ENCODE results near the gene KLK6.

DNA sequence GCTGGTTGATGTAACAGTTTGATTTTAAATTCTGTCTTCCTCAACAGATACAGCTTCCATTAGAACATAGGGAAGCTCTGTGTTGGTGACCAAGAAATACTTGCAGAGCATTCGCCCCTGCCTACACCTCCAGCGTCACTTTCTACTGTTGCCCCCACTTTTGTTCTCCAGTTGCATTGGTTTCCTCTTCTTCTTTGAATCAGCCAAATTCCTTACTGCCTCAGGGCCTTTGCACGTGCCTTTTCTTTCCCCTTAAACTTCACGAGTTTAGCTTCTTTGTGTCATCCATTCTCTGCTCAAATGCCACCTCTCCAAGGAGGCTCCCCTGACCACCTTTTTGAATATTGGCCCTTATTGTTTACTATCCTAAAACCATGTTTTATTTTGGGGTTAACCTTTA is 22.3 kb downstream of the KLK6 start:
- TF ChIP-seq, protein P1, sequence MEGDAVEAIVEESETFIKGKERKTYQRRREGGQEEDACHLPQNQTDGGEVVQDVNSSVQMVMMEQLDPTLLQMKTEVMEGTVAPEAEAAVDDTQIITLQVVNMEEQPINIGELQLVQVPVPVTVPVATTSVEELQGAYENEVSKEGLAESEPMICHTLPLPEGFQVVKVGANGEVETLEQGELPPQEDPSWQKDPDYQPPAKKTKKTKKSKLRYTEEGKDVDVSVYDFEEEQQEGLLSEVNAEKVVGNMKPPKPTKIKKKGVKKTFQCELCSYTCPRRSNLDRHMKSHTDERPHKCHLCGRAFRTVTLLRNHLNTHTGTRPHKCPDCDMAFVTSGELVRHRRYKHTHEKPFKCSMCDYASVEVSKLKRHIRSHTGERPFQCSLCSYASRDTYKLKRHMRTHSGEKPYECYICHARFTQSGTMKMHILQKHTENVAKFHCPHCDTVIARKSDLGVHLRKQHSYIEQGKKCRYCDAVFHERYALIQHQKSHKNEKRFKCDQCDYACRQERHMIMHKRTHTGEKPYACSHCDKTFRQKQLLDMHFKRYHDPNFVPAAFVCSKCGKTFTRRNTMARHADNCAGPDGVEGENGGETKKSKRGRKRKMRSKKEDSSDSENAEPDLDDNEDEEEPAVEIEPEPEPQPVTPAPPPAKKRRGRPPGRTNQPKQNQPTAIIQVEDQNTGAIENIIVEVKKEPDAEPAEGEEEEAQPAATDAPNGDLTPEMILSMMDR (IDR thresholded peaks at IDR 0.05; ENCODE audit: poor library complexity): no peak
- TF ChIP-seq EZH2 (IDR thresholded peaks at IDR 0.05; ENCODE audit: borderline replicate concordance) (no peak), EZH2phosphoT487 (IDR thresholded peaks at IDR 0.05; ENCODE audit: low read depth, severe bottlenecking, unreplicated experiment) (no peak)

Data from hepatocyte (in vitro differentiated cells).